GM23338 (cell line): Measurements from ENCODE around the gene CDR2. TPM values are rescaled to one million over a fixed set of nuclear protein-coding genes. Genes with fewer than 3 reads are reported as not detected.

ENCODE experiments used
- ATAC-seq: fragments of 200-7000 bp; cut with Tn5 transposase; 3 replicates; pipeline ENCODE4 v1.9.1; 2020
- DNase-seq: peaks from one replicate; pipeline ENCODE4 v3.0.0-alpha.2; 2015; ENCODE audit warnings: low spot score
- H2AFZ ChIP-seq: fragments of 200-600 bp; sonication (generic); 2 replicates; pipeline ENCODE4 v1.8.0; 2016; ENCODE audit warnings: antibody characterized with exemption, mild to moderate bottlenecking, moderate library complexity
- H3F3A ChIP-seq: fragments of 200-600 bp; sonication (generic); replicated peaks from 2 replicates; pipeline ENCODE4 v1.8.0; 2017; ENCODE audit warnings: antibody characterized with exemption, mixed run types, low read depth
- H3K27ac ChIP-seq: fragments of 200-600 bp; sonication (generic); 2 replicates; pipeline ENCODE4 v1.6.1; 2016; ENCODE audit warnings: low read depth
- H3K27me3 ChIP-seq: fragments of 200-600 bp; sonication (generic); 2 replicates; pipeline ENCODE4 v1.8.0; 2016; ENCODE audit warnings: mild to moderate bottlenecking, mixed run types, moderate library complexity; ENCODE audit not compliant: insufficient read depth
- H3K36me3 ChIP-seq: fragments of 200-600 bp; sonication (generic); 2 replicates; pipeline ENCODE4 v1.8.0; 2016; ENCODE audit warnings: mild to moderate bottlenecking; ENCODE audit not compliant: insufficient read depth
- H3K4me1 ChIP-seq: fragments of 200-600 bp; sonication (generic); 2 replicates; pipeline ENCODE4 v1.8.0; 2016; ENCODE audit warnings: mild to moderate bottlenecking, moderate library complexity; ENCODE audit not compliant: insufficient read depth
- H3K4me2 ChIP-seq: fragments of 200-600 bp; sonication (generic); 2 replicates; pipeline ENCODE4 v1.7.1; 2017; ENCODE audit warnings: mixed run types
- H3K4me3 ChIP-seq: fragments of 200-600 bp; sonication (generic); 2 replicates; pipeline ENCODE4 v1.6.1; 2016; ENCODE audit warnings: mixed run types
- H3K79me2 ChIP-seq: fragments of 200-600 bp; sonication (generic); replicated peaks from 2 replicates; pipeline ENCODE4 v1.8.0; 2017; ENCODE audit warnings: mild to moderate bottlenecking; ENCODE audit not compliant: insufficient read depth
- H3K9me2 ChIP-seq: fragments of 200-600 bp; sonication (generic); 2 replicates; pipeline ENCODE4 v1.8.0; 2017; ENCODE audit not compliant: insufficient read depth
- H4K20me1 ChIP-seq: fragments of 200-600 bp; sonication (generic); replicated peaks from 2 replicates; pipeline ENCODE4 v1.8.0; 2017; ENCODE audit warnings: mild to moderate bottlenecking; ENCODE audit not compliant: insufficient read depth
- H3K27ac Mint-ChIP-seq: 2 replicates; pipeline ENCODE4 v1.8.0; 2020; ENCODE audit warnings: inconsistent platforms, mild to moderate bottlenecking, moderate library complexity, mixed read lengths
- H3K27me3 Mint-ChIP-seq: 3 replicates; pipeline ENCODE4 v1.8.0; 2022; ENCODE audit warnings: low read depth, mild to moderate bottlenecking, moderate library complexity, mixed read lengths, inconsistent platforms; ENCODE audit not compliant: insufficient read depth, poor library complexity
- H3K36me3 Mint-ChIP-seq: 3 replicates; pipeline ENCODE4 v1.8.0; 2021; ENCODE audit warnings: low read depth, mild to moderate bottlenecking, inconsistent platforms, moderate library complexity, mixed read lengths
- H3K4me1 Mint-ChIP-seq: 3 replicates; pipeline ENCODE4 v1.8.0; 2020; ENCODE audit warnings: mild to moderate bottlenecking, inconsistent platforms, mixed read lengths
- H3K4me3 Mint-ChIP-seq: 3 replicates; pipeline ENCODE4 v1.8.0; 2021; ENCODE audit warnings: moderate library complexity, mild to moderate bottlenecking, inconsistent platforms, mixed read lengths
- H3K9me3 Mint-ChIP-seq: 3 replicates; pipeline ENCODE4 v1.8.0; 2020; ENCODE audit warnings: moderate library complexity, mild to moderate bottlenecking, inconsistent platforms, mixed read lengths
- CREB1 ChIP-seq: fragments of 250-450 bp; sonication (Bioruptor Pico); IDR thresholded peaks from 2 replicates; pipeline ENCODE4 v1.5.0; 2020; ENCODE audit warnings: low read depth, mild to moderate bottlenecking, moderate library complexity
- ETS1 ChIP-seq: IDR thresholded peaks from 2 replicates; pipeline ENCODE4 v1.6.1; 2016; ENCODE audit warnings: antibody characterized with exemption
- EZH2 ChIP-seq: fragments of 200-600 bp; sonication (generic); IDR thresholded peaks from one replicate; pipeline ENCODE4 v1.8.0; 2017; ENCODE audit warnings: antibody characterized with exemption, mild to moderate bottlenecking, low read depth; ENCODE audit not compliant: unreplicated experiment
- EZH2phosphoT487 ChIP-seq: fragments of 200-600 bp; sonication (generic); IDR thresholded peaks from one replicate; pipeline ENCODE4 v1.8.1; 2018; ENCODE audit warnings: antibody characterized with exemption; ENCODE audit not compliant: unreplicated experiment
- JUNB ChIP-seq: IDR thresholded peaks from one replicate; pipeline ENCODE4 v1.6.1; 2016; ENCODE audit warnings: antibody characterized with exemption; ENCODE audit not compliant: unreplicated experiment
- NANOG ChIP-seq: IDR thresholded peaks from 2 replicates; pipeline ENCODE4 v1.6.1; 2016; ENCODE audit warnings: antibody characterized with exemption, borderline replicate concordance
- POLR2AphosphoS5 ChIP-seq: IDR thresholded peaks from 2 replicates; pipeline ENCODE4 v1.6.1; 2016; ENCODE audit warnings: antibody characterized with exemption, low read depth
- STAT1 ChIP-seq: IDR thresholded peaks from one replicate; pipeline ENCODE4 v1.6.1; 2016; ENCODE audit warnings: antibody characterized with exemption; ENCODE audit not compliant: unreplicated experiment
- ZNF114 ChIP-seq: fragments of 250-450 bp; sonication (Bioruptor Pico); IDR thresholded peaks from 2 replicates; pipeline ENCODE4 v1.5.0; 2020; ENCODE audit warnings: mild to moderate bottlenecking, moderate library complexity
- ZNF331 ChIP-seq: fragments of 250-450 bp; sonication (Bioruptor Pico); IDR thresholded peaks from 2 replicates; pipeline ENCODE4 v1.5.0; 2020; ENCODE audit warnings: low read depth, mild to moderate bottlenecking, moderate library complexity
- ZNF462 ChIP-seq: fragments of 250-450 bp; sonication (Bioruptor Pico); IDR thresholded peaks from 2 replicates; pipeline ENCODE4 v1.5.0; 2020; ENCODE audit warnings: mild to moderate bottlenecking, moderate library complexity
- polyA plus RNA-seq: library from polyadenylated mRNA; unstranded; fragments of >200 nt; fragmentation: Nextera tagmentation; extraction: Ambion mirVana; gene quantifications from 2 replicates; pipeline ENCODE4 v1.2.1, GENCODE V29; 2016
- total RNA-seq: library from RNA; depleted of rRNA; stranded (reverse); fragments of >200 nt; shearing (Covaris generic); gene quantifications from 2 replicates; pipeline ENCODE4 v1.2.3, GENCODE V29; 2014

Gene CDR2
- total and polyA plus RNA-seq, 2 experiments from 2014 or later = 17.7 to 39.3 TPM

- TF ChIP-seq ZNF462 (CRISPR knock-in tag) (no peak), POLR2AphosphoS5 (no peak), JUNB (no peak), NANOG (no peak)
Measured at GRCh38 chr16:22358000-22358399, 16.4 kb downstream of the CDR2 start (continued).

- H3K27me3 ChIP-seq = no peaks in the 10 kb centered on the region
- Mint-ChIP-seq H3K27ac (no peak overlapping the region), H3K9me3 (no peaks in the 10 kb centered on the region), H3K4me3 (no peak overlapping the region), H3K4me1 (peaks cover 43% of the 10 kb centered on the region), H3K36me3 (peaks cover 19% of the 10 kb centered on the region; the same call in 2 of the 3 replicates), H3K27me3 (no peaks in the 10 kb centered on the region)
- no peak overlapping the region for H2AFZ ChIP-seq
- H3F3A ChIP-seq = 0 out of 2 replicates have a peak, but pooled peaks cover 4% of the 10 kb centered on the region
- TF ChIP-seq ZNF462 (CRISPR knock-in tag) = no peak
- TF ChIP-seq ZNF114 = no peak
- TF ChIP-seq CREB1 = no peak
- no peak for TF ChIP-seq EZH2phosphoT487
- TF ChIP-seq EZH2 = no peak
- no peak for TF ChIP-seq ETS1
- no peak for TF ChIP-seq ZNF331 (CRISPR knock-in tag)
- TF ChIP-seq STAT1 = no peak
- H3K79me2 ChIP-seq = peaks cover 65% of the 10 kb centered on the region
- H3K9me2 ChIP-seq = no peaks in the 10 kb centered on the region
- DNase-seq (no peak), ATAC-seq (no peak)
- peak overlapping the region; percentile 71 for H3K27ac ChIP-seq
- no peaks in the 10 kb centered on the region for H4K20me1 ChIP-seq
- H3K4me1 ChIP-seq = peaks cover 51% of the 10 kb centered on the region
- 0 out of 2 replicates have a peak overlapping the region, but pooled peaks have one; percentile 2 for H3K4me2 ChIP-seq
- H3K4me3 ChIP-seq = no peak overlapping the region
- peaks cover 1% of the 10 kb centered on the region for H3K36me3 ChIP-seq
Measured at GRCh38 chr16:22357635-22357971, 16.8 kb downstream of the CDR2 start.
